ENCODE measurements around the gene SLC22A12.
"Not testable (repeated sequence)": the region's sequence is repeated elsewhere in the genome, so short reads cannot be mapped to it uniquely, and the experiment has no call there.

Gene SLC22A12

DNA sequence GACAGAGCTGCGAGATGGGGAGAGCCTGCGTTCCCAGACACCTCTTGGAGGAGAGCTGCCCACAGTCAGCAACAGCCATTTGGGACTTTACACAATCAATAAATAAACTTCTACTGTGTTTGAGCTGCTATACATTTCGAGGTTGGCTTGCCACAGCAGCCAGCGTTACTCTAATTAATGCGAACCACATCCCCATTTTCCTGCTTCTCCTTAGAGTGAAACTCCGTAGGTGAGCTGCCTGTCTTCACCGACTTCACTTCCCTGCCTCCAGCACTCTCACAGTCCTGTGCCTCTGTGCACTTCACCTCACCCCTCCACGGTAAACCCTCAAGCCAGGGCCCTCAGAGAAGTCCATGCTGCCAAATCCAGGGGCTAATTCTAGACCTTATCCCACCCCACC is 5.9 kb upstream of the SLC22A12 start:
- no peak for DNase-seq (ENCODE audit: low read depth in 2 of 2)

DNA sequence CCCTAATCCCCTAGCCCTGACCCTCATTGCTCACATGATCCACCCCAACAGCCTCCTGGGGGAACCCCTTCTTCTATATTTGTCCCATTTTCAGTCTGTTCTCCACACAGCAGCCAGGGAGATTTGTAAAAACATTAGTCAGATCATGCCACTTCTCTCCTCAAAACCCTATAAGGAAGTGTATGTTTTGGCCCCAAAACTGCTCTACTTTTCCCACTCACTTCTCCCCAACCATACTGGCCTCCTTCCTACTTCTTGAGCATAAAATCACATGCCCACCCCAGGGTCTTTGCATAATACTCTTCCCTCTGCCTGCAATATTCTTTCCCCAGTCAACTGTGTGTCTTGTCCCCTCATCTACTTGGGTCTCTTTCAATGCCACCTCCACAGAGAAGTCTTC is 4.7 kb upstream of the SLC22A12 start:
- DNase-seq (ENCODE audit: low read depth in 2 of 2) = no peak

DNA sequence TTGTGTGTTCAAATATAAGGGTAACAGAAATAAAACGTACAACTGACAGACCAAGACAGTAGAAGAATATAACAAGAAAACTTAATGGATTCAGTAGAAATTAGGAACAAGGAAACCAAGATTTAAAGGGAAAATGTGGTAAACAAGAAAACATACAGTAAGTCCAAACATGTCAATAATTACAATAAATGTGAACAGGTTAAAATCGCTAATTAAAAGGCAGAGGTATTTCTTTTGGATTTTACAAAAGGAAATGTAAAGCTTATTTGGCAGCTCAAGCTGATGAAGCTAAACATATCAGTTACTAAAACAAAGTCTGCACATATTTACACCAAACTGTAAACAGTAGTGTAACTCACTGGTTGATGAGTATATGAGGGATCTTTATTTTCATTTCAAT is 2.3 kb upstream of the SLC22A12 start:
- DNase-seq (ENCODE audit: low read depth in 2 of 2) = no peak

DNA sequence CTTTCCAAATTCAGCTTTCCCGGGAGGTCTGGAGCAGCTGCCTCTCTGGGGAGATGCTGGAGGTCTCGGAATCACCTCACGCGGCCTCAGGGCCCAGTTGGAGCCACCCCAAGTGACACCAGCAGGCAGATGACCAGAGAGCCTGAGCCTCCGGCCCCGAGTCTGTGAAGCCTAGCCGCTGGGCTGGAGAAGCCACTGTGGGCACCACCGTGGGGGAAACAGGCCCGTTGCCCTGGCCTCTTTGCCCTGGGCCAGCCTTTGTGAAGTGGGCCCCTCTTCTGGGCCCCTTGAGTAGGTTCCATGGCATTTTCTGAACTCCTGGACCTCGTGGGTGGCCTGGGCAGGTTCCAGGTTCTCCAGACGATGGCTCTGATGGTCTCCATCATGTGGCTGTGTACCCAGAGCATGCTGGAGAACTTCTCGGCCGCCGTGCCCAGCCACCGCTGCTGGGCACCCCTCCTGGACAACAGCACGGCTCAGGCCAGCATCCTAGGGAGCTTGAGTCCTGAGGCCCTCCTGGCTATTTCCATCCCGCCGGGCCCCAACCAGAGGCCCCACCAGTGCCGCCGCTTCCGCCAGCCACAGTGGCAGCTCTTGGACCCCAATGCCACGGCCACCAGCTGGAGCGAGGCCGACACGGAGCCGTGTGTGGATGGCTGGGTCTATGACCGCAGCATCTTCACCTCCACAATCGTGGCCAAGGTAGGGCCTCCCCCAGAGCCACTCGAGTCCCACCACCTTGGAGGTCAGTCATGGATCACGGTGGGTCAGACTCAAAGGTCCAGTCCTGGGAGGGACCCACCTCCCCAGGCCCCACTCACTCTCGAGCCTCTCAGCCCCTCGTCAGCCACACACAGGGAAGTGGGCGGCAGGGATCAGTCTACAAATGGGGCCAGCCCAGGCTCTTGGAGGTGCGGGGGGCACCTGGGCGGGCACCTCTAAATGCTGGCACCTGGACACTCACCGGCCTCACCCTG is 525 bp downstream of the SLC22A12 start:
- DNase-seq (ENCODE audit: low read depth in 2 of 2) = no peak

DNA sequence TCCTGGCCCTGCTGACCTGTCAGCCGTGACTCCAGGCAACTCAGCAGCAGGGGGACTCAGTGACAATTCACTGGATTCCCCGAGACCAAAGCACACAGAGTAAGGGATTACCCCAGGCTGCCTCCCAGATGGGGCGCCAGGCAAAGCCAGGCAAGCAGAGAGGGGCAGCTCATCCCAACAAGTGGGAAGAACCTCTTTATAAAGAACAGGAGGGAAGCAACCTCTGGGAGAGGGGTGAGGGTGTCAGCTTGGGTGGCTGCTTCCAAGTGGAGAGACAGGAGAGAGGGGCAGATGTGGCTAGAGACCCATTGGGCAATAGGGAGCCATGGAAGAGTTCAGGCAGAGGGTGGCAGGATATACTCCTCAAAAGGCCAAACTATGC is 1.2 kb downstream of the SLC22A12 start:
- no peak for DNase-seq (ENCODE audit: low read depth in 2 of 2)

DNA sequence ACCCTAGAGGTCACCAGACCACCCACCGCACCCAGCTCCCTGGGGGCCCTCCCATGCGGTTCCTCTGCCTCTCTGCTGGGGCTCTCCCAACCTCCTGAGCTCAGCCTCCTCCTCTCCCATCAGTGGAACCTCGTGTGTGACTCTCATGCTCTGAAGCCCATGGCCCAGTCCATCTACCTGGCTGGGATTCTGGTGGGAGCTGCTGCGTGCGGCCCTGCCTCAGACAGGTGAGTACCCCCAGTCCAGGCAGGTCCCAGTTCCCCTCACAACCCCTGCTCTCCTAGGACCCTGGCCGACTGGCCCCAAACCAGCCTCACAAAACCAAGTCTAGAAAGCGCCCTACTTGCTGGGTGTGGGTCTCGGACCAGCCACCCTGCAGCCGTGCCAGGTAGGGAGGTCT is 1.6 kb downstream of the SLC22A12 start:
- no peak for DNase-seq (ENCODE audit: low read depth in 2 of 2)

DNA sequence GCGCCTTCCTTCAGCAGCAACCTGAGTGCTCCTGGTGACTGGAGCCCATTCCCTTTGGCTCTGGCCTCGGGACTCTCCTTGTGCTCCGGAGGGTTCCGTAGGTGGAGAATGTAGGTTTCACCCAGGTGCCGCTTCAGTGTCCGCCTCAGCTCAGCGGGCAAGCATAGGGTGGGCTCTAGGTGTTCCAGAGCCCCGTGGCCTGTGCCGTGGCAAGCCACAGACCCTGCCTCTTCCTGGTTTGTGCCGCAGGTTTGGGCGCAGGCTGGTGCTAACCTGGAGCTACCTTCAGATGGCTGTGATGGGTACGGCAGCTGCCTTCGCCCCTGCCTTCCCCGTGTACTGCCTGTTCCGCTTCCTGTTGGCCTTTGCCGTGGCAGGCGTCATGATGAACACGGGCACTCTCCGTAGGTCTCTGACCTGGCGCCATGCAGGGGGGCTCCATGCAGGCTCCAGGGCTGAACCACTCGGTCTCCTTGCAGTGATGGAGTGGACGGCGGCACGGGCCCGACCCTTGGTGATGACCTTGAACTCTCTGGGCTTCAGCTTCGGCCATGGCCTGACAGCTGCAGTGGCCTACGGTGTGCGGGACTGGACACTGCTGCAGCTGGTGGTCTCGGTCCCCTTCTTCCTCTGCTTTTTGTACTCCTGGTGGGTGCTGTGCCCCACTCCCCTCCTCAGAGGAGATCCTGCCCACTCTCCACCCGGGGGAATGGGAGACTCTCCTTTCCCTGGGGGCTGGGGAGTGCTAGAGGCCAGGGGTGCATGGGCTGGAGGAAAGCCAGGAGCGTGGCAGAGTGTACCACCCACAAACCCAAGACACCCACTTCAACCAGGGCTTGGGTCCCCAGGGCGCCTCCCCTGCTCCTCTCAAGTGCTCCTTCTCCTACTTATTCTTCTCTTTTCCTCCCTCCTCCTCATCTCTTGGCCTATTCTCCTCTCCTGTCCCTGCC is 2.4 kb downstream of the SLC22A12 start:
- DNase-seq (ENCODE audit: low read depth in 2 of 2) = no peak

DNA sequence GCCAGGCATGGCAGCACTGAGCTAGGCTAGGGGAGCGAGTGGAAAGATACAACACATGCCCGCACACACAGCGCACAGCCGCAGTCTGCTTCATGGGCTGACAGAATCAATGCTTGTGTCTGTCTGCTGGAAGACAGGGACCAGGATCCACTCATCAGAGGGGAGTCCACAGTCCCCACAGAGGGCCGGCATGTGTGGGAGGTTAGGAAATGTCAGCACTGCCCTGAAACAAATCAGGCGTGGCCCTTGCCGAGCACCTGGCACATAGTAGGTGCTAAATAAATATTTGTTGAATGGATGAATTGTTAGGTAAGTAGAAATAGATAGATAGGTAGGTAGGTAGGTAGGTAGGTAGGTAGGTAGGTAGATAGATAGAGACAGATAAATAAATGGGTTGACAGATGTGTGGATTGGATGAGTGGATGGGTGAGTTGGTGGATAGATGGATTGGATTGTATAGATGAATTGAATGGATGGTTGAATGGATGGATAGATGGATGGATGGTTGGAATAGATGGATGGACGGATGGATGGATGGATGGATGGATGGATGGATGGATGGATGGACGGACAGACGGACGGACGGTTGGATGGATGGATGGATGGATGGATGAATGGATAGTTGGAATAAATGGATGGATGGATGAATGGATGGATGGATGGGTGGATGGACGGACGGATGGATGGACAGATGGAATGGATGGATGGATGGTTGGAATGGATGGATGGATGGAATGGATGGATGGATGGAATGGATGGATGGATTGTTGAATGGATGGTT is 3.3 kb downstream of the SLC22A12 start:
- DNase-seq (ENCODE audit: low read depth in 2 of 2) = no peak

DNA sequence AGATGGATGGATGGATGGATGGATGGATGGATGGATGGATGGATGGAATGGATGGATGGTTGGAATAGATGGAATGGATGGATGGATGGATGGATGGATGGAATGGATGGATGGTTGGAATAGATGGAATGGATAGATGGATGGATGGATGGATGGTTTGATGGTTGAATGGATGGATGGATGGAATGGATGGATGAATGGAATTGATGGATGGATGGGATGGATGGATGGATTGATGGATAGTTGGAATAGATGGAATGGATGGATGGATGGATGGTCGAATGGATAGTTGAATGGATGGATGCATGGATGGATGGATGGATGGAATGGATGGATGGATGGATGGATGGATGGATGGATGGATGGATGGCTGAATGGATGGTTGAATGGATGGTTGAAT is 4.9 kb downstream of the SLC22A12 start:
- not testable (repeated sequence) for DNase-seq (ENCODE audit: low read depth in 2 of 2)

DNA sequence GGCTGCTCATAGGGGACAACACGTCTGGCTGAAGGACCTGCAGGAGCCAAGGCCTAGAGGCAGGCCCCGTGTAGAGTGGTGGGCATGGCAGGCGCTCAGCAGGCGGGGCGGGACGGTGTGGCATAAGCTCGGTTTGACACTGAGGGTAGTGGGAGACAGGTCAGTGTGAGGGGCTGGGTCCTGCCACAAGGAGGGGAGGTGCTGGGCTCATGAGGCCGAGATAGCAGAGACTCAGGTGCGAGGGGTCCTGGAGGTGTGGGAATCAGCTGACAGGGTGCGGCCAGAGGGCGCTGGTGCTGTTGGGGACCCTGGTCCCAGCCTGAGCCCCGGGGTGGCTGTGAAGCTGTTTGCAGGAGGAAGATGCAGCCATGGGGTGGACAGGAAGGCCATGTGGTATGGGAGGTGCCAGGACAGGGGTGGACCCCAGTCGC is 6.7 kb downstream of the SLC22A12 start:
- no peak for DNase-seq (ENCODE audit: low read depth in 2 of 2)

DNA sequence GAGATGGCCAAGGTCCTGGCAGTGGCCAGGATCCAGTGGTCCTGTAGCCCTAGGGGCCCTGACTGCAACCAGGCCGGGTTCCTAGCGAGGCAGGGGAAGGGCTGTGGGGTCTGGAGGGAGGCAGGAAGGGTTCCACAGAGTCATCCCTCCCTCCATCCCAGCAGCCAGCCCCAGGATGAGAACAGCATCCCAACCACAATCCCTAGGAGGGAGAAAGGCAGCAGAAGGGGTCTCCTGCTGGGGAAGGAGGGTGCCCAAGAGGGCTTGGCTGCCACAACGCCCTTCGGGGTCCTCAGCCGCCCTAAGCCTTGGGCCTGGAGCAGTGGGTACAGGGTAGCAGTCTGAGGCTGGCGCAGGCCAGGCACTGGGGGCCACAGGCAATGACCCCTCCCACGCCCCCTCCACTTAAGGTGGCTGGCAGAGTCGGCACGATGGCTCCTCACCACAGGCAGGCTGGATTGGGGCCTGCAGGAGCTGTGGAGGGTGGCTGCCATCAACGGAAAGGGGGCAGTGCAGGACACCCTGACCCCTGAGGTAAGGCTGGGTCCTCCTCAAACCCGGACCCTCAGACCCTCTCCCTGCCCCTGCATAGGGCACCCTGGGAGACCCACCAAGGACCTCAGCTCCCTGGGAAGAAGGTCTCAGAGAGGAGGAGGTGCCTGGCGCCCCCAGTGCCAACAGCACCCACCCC is 7.2 kb downstream of the SLC22A12 start:
- DNase-seq (ENCODE audit: low read depth in 2 of 2) = no peak

DNA sequence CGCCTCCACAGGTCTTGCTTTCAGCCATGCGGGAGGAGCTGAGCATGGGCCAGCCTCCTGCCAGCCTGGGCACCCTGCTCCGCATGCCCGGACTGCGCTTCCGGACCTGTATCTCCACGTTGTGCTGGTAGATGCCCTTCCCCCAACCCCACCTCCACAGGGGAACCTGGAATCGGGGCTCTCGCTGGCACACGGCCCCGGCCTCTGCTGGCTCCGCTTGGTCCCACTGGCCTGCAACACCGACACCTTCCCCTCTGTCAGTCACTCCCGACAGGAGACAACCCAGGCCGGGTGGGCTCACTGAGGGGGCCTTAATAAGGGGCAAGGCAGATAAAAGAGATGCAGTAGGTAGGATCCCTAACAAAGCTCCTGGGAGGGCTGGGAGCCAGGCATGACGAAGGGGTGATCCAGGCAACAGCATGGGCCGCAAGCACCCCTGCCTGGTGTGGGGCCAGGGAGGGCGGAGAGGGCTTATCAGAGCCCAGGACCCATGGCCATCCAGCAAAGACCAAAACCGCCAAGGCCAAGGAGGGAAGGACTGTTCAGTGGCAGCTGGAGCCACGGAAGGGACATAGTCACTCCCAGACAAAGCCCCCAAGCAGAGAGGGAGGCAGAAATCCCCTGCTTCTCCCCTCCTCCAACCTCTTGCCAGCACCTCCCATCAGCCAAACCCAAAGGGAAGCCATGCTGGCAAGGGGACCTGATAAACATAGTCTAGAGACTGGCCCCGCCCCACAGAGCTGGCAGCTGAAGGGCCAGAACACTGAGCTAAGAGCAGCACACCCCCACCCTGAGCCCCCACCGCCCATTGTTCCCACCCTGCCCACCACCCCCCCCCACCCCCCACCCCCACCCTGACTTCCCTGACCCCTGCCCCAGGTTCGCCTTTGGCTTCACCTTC is 8.0 kb downstream of the SLC22A12 start:
- DNase-seq (ENCODE audit: low read depth in 2 of 2) = no peak

DNA sequence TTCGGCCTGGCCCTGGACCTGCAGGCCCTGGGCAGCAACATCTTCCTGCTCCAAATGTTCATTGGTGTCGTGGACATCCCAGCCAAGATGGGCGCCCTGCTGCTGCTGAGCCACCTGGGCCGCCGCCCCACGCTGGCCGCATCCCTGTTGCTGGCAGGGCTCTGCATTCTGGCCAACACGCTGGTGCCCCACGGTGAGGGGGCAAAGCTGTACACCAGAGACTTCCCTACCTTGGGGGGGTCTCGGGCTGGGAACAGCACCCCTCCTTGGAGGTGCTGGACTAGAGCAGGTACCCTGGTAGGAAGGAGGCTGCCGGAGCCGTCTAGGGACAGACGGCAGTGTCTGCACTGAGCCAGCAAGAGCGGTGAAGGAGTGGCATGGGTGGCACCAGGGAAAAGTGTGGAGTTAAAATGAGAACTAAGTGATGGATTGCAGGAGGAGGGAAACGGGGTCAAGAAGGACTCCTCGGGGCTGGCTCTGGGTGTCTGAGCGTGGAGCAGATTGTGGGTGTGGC is 8.7 kb downstream of the SLC22A12 start:
- DNase-seq (ENCODE audit: low read depth in 2 of 2) = no peak

DNA sequence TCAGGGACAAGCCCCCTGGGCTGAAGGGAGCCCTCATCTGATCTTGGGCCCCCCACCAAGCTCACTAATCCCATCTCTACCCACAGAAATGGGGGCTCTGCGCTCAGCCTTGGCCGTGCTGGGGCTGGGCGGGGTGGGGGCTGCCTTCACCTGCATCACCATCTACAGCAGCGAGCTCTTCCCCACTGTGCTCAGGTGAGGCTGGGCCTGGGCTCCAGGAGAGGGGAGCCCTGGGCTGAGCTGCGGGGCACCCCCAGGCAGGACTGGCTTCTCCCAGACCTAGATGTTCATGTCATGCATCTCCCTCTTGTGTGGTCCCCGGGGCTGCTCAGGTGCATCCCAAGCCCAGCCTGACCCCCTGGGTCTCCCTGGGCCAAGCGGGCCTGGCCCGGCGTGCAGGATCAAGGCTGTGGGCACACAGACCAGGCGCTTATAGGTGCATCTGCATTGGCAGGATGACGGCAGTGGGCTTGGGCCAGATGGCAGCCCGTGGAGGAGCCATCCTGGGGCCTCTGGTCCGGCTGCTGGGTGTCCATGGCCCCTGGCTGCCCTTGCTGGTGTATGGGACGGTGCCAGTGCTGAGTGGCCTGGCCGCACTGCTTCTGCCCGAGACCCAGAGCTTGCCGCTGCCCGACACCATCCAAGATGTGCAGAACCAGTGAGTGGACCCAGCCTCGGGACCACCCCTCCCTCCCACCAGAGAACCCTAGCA is 9.4 kb downstream of the SLC22A12 start:
- no peak for DNase-seq (ENCODE audit: low read depth in 2 of 2)

DNA sequence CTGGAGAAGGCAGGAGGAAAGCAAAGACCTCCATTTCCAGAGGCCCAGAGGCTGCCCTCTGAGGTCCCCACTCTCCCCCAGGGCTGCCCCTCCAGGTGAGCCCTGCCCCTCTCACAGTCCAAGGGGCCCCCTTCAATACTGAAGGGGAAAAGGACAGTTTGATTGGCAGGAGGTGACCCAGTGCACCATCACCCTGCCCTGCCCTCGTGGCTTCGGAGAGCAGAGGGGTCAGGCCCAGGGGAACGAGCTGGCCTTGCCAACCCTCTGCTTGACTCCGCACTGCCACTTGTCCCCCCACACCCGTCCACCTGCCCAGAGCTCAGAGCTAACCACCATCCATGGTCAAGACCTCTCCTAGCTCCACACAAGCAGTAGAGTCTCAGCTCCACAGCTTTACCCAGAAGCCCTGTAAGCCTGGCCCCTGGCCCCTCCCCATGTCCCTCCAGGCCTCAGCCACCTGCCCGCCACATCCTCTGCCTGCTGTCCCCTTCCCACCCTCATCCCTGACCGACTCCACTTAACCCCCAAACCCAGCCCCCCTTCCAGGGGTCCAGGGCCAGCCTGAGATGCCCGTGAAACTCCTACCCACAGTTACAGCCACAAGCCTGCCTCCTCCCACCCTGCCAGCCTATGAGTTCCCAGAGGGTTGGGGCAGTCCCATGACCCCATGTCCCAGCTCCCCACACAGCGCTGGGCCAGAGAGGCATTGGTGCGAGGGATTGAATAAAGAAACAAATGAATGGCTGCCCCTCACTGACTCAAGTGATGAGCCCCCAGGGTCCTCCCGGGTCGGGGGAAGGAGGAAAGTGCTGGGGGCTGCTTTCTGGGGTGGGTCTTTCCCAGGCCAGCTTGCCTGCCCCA is 10.8 kb downstream of the SLC22A12 start:
- no peak for DNase-seq (ENCODE audit: low read depth in 2 of 2)

DNA sequence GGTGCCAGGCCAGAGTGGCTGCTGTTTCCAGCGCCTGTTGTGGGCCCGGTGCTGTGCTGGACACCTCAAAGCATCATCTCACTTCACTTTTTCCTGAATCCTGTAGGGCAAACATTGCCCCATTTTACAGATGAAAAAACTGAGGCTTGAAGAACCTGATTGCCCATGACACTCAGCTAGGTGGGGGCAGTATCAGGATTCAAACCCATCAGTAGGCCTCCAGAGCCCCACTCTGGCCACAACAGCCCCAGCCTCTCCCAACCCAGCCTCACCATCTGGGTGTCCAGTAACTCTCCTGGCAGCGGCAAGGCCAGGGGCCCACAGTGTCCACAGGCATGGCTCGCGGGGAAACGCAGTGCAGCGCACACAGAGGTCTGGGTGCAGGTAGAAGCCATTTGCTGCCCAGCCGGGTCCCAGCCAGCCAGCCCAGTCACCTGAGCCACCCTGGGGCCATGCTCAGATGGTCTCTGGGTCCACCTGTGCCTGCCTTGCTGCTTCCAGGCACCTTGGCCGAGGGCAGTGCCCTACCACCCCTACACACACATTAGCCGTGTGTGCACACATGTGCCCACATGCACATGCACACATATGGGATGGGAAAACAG is 11.5 kb downstream of the SLC22A12 start:
- DNase-seq (ENCODE audit: low read depth in 2 of 2) = no peak

DNA sequence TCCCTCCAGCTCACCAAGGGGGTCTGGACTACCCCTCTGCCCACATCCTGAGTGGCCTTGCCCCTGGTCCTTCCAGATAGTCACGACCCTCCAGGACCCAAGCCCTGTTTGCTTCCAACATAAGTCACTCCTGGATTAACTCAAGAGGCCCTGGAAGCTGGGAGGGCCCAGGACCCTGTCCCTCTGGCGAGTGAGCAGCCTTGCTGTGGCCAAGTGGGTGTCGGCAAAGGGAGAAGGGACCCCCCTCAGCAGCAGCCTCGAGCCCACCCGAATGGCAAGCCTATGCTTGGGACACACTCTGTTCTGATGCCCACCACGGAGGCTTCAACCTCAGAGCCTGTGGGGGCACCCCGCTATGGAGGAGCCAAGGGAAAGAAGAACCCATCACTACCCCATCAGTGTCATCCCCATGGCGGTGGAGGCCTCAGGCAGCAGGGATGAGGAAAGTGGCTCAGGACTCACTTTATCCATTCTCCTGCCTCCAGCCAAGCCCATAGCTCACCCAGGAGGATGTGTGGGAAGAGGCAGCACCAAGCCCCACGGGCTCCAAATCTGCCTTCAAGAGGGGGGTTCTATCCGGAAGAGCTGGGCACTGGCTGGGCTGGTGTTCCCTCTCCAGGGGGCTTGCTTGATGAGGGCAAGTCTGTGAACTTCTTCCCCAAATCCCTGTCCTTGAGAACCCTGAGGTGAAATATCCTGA is 12.5 kb downstream of the SLC22A12 start:
- no peak for DNase-seq (ENCODE audit: low read depth in 2 of 2)
